RCC 7860 (cell line): ENCODE results near the gene SLC17A5.

ENCODE experiments used
- DNase-seq: peaks from one replicate; pipeline ENCODE4 v3.0.0-alpha.2; 2015; ENCODE audit warnings: low spot score
- FAIRE-seq: peaks from 2 replicates; lab custom pipeline; 2012; peaks lifted over from hg19 to GRCh38; lab: Jason Lieb, UNC

SLC17A5 gene

DNA sequence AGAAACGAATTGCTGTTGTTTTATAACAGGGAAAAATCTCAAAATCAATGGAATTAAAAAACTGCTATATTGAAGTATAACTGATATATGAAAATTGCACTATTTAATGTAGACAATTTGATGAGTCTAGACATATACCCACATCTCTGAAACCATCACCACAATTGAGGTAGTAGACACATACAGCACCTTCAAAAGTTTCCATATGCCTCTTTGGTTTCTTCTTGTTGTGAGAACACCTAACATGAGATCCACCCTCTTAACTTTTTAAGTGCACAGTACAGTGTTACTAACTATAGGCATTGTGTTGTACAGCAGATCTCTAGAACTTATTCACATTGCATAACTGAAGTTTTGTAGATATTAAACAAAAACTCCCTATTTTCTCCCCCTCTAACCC, 14.0 kb upstream of the SLC17A5 start:
- no peak for DNase-seq
- FAIRE-seq, result no peak

GRCh38 chr6:73666393-73666792, 12.6 kb upstream of the SLC17A5 start:
- no peak for FAIRE-seq

DNA sequence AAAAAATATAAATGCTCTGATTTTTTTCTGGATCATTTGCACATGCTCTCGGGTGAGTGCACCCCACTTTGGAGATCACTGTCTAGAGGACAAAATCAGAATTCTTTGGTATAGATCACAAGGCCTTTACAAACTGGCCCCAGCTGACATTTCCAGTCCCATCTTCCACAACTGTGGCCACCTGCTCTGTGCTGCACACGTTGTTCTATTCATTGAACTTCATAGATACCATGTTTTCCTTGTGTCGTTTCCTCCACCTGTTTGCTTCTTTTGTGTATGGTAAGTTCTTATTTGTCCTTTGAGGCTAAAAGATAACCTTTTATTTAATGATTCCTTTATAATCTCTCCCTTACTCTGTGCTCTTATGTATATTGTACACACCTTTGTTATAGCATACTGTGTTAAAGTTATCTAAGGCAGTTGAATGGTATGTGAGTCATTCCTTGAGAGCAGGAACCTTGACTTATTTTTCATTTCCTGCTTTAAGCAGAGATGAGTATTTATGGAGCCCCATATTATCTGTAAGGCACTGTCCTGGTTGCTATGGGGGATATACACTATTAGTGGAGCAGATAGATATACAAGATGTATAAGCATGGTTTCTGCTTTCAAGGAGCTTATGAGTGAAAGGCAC, 12.0 kb upstream of the SLC17A5 start:
- FAIRE-seq (peak; percentile 40), DNase-seq (peak; percentile 39)

More at GRCh38 chr6:73666393-73666792, 12.6 kb upstream of the SLC17A5 start:
- DNase-seq, result no peak

DNA sequence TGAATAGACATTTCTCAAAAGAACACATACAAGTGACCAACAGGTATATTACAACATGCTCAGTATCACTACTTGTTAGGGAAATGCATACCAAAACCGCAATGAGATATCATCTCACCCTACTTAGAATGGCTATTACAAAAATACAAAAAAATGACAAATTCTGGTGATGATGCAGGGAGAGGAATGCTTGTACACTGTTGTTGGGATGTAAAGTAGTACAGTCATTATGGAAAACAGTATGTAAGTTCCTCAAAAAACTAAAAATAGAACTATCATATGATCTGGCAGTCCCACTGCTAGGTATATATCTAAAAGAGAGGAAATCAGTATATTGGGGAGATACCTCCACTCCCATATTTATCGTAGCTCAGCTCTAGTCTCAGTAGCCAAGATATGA, 10.9 kb upstream of the SLC17A5 start:
- FAIRE-seq, result no peak

DNA sequence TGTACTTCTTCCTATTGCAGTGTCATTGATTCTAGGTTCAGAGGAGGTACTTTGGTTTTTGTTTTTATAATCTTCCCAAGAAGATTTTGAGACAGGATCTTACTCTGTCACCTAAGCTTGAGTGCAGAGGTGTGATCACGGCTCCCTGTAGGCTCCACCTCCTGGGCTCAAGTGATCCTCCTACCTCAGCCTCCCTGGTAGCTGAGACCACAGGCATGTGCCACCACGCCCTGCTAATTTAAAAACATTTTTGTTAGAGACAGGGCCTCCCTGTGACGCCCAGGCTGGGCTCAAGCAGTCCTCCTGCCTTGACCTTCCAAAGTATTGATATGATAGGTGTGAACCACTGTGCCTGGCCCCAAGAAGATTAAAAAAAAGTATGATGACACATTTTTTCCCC, 3.4 kb upstream of the SLC17A5 start:
- no peak for FAIRE-seq
- DNase-seq, result no peak

More for the DNA sequence above, 10.9 kb upstream of the SLC17A5 start:
- DNase-seq, result no peak

GRCh38 chr6:73656531-73657145, 2.8 kb upstream of the SLC17A5 start:
- DNase-seq (no peak), FAIRE-seq (no peak)

GRCh38 chr6:73655341-73655917, 1.6 kb upstream of the SLC17A5 start:
- DNase-seq, result no peak
- FAIRE-seq, result no peak

DNA sequence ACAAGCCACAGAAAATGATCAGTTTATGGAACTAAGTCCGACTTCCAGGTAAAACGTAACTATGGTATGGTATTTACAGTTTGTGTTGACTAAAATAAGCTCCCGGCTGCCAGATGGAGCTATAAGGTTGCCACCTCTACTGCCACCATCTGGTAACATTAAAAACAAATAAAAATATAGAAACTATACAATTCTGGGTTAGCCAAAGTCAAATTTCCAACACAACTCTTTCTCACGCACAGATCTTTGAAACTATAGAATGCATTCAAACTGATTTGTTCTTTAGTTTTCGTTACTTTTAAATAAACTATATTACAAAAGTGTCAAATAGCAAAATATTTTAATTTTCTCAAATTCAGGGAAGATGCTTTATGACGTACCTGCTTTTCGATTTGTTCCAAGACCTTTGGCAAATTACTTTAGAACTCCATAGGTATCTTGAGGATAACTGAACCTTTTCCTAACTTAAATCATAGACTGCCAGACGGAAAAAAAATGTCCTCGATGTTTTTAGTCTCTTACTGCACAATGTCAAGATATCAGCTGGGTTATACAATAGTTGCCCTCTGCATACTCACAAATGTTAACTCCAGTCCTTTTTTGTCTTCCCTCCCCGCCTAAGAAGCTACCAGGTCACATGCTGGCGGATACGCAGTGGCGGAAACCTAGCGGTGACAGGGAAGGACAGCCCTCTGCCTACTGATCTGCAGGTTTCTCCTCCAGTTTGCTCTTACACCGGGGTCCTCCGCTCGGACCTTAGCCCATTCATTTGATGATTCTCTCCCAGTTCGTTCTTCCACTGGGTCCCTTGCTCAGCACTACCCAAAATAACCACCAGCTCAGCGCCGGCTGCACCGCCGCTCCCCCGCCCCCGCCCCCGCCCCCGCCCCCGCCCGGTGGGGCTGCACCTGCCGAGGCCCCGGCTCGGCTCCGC, 888 bp downstream of the SLC17A5 start:
- peak; percentile 18 for FAIRE-seq
- DNase-seq, result peak; percentile 37

- FAIRE-seq (no peak), DNase-seq (no peak)
Observed at GRCh38 chr6:73649783-73650182, 4.0 kb downstream of the SLC17A5 start.

DNA sequence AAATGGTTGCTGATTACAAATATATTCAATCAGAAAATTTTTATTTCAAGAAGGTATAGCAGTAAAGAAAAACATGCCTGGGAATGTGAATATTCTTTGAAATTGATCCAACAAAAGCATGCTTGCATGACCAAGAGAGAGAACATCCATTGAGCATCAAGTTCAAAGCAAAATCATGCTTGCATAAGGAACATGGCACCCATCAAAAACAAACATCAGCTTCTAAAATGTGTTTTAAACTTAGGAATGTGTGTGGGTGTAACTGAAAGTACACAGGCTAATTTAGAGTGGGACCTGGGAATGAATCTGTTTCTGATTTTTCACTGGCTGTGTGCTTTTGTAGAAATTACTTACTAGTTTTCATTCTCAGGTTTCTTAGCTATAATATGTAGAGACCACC, 5.6 kb downstream of the SLC17A5 start:
- no peak for DNase-seq
- no peak for FAIRE-seq

GRCh38 chr6:73644941-73645591, 8.7 kb downstream of the SLC17A5 start:
- no peak for FAIRE-seq
- no peak for DNase-seq

- no peak for DNase-seq
- FAIRE-seq, result no peak
Observed at GRCh38 chr6:73644030-73644429, 9.8 kb downstream of the SLC17A5 start.

- no peak for FAIRE-seq
- DNase-seq, result no peak
Observed at GRCh38 chr6:73642530-73642929, 11.3 kb downstream of the SLC17A5 start.

- DNase-seq (no peak), FAIRE-seq (no peak)
Observed at GRCh38 chr6:73640179-73640750, 13.5 kb downstream of the SLC17A5 start.

GRCh38 chr6:73639040-73639439, 14.8 kb downstream of the SLC17A5 start:
- DNase-seq (no peak), FAIRE-seq (no peak)

DNA sequence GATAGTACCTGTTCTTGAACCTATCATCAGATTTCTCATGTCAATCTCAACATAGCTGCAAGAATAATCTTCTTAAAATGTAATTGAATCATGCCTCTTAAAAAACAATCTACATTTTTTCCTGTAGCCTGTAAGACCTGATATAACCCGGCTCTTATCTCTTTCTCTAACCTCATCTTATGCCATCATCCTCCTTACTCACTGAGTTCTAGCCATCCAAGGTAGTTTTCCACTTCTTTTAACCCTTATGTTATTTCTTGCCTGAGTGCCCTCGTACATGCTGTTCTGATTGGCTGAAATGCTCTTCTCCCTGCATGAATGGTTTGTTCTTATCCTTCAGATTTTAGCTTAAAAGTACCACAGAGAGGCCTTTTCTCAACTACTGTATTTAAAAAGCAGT, 16.4 kb downstream of the SLC17A5 start:
- FAIRE-seq, result peak; percentile 78

GRCh38 chr6:73636048-73636447, 17.7 kb downstream of the SLC17A5 start:
- FAIRE-seq, result no peak
- no peak for DNase-seq

More for the DNA sequence above, 16.4 kb downstream of the SLC17A5 start:
- peak; percentile 23 for DNase-seq

DNA sequence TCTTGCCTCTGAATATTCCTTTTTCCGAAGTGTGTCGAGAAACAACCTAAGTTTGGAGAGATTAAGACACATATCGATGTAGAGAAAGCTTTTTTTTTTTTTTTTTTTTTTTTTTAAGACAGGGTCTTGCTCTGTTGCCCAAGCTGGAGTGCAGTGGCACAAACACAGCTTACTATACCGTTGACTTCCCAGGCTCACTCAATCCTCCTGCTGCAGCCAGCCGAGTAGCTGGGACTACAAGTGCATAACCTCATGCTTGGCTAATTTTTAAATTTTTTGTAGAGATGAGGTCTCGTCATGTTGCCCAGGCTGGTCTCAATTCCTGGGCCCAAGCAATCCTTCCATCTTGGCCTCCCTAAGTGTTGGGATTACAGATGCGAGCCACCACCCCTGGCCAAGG, 21.4 kb downstream of the SLC17A5 start:
- DNase-seq (no peak), FAIRE-seq (no peak)

DNA sequence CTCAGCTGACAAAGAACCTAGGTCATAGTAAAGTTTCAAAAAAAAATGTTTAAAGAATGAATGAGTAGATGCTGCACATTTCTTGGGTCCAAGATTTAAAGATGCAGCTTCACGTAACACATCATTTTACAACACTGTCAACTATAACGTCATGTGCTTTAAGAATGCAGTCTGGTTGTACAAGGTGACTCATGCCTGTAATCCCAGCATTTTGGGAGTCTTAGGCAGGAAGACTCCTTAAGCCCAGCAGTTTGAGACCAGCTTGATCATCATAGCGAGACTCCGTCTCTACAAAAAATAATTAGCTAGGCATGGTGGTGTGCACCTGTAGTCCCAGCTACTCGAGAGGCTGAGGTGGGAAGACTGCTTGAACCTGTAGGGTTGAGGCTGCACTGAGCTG, 21.9 kb downstream of the SLC17A5 start:
- no peak for DNase-seq

DNA sequence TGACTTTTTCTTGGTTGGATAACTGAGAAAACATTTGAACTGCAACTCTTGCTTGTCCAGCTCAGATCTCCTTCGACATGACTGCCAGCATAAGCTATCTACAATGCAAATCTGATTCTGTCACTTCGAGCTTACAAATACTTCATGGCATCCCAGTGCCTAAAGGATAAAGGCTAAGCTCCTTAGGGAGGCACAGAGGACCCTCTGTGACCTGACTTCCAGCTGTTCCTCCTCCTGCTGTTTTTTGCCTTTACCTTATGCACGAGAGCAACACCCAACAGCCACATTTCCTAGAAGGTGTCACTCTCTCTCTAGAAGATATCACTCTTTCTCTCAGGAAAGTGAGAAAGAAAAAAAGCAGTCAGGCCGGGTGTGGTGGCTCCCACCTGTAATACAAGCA, 23.4 kb downstream of the SLC17A5 start:
- no peak for DNase-seq
- no peak for FAIRE-seq

More for the DNA sequence above, 21.9 kb downstream of the SLC17A5 start:
- no peak for FAIRE-seq
